ENCODE data around the gene SERPINA4.

The SERPINA4 gene

DNA sequence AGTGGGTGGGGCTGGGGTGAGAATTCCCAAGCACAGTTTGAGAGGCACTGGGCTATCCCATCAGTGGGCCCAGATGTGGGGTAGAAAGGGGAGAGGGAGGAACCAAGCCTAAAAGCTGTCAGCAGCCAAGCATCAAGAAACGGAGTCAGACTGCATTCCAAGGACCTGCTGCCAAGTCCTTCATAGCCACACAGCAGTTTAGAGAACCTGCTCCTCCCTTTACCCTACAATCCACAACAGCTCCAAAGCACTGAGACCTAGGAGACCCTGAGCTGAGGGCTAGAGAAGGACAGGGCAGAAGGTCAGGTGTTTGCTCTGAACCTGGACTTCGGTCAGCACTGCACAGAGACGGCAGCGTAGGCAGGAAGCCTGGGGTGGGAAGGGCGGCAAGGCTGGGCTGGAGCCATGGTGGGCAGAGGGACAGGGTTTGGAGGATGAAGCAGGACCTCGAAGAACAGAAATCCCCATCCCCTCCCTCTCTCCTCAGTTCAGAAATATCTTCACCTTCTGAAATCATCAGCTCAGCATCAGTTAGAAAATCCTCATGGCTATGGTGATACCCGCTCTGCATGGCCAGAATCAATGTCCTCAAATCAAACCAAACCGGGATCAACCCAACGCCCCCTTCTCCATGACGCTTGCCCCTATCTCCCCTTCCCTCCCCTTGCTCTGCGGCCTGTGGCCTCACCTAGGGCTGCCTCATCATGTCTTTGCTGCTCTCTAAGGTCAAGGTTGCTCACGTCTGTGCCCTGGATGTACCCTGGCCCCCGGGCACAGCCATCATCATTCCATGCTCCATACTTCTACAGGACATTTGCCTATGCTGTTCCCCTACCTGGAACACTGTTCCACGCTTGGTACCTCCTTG, 12.9 kb upstream of the SERPINA4 start:
- DNase-seq (ENCODE audit: low spot score) = no peak
- TF ChIP-seq, protein P1, sequence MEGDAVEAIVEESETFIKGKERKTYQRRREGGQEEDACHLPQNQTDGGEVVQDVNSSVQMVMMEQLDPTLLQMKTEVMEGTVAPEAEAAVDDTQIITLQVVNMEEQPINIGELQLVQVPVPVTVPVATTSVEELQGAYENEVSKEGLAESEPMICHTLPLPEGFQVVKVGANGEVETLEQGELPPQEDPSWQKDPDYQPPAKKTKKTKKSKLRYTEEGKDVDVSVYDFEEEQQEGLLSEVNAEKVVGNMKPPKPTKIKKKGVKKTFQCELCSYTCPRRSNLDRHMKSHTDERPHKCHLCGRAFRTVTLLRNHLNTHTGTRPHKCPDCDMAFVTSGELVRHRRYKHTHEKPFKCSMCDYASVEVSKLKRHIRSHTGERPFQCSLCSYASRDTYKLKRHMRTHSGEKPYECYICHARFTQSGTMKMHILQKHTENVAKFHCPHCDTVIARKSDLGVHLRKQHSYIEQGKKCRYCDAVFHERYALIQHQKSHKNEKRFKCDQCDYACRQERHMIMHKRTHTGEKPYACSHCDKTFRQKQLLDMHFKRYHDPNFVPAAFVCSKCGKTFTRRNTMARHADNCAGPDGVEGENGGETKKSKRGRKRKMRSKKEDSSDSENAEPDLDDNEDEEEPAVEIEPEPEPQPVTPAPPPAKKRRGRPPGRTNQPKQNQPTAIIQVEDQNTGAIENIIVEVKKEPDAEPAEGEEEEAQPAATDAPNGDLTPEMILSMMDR (IDR thresholded peaks at IDR 0.05) = no peak

DNA sequence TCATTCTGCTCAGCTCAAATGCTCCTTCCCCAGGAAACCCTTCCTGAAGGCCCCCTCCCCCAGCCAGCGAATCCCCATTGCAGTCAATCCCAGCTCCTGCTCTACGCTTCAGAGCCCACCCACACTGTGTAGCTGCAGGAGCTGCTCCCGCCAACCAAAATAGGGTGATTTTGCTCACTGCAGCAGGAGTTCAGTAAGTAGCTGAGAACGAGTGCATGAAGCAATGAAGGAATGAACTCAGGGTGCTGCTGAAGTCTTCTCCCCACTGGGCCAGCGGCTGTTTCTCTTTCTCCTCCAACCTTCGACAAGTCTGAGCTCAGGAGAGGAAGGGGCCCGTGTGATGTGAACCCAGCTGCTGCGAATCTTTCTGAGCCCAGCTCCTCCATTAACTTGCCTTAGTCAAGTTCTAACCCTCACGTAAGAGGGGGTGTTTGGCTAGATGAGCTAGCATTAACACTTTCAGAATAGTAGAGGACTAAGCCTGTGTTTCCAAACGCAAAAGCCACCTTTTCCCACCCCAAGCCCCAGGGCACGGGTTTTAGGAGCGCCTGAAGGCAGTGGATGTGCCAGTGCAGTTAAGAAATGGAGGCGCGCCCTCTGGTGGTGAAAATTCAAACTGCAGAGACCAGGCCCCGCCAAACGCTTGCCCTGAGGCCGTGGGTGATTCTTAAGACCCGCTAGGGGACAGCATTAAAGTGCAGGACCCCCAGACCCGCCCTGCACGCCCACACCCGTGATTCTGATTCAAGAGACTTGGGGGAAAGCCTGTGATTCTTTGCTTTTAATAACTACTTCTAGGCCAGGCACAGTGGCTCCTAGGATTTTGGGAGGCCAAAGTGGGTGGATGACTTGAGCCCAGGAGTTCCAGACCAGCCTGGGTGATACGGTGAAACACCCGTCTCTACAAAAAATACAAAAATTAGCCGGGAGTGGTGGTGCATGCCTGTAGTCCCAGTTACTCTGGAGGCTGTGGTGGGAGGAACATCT, 11.9 kb upstream of the SERPINA4 start:
- H3K4me3 ChIP-seq = no peak overlapping the region
- no peak for DNase-seq (ENCODE audit: low spot score)
- no peak overlapping the region for H3K27ac ChIP-seq
- TF ChIP-seq, protein P1 (IDR thresholded peaks at IDR 0.05) = peak; percentile 76

More for the DNA sequence above, 12.9 kb upstream of the SERPINA4 start:
- Histone ChIP-seq H3K27ac (no peak overlapping the region), H3K4me3 (no peak overlapping the region)

DNA sequence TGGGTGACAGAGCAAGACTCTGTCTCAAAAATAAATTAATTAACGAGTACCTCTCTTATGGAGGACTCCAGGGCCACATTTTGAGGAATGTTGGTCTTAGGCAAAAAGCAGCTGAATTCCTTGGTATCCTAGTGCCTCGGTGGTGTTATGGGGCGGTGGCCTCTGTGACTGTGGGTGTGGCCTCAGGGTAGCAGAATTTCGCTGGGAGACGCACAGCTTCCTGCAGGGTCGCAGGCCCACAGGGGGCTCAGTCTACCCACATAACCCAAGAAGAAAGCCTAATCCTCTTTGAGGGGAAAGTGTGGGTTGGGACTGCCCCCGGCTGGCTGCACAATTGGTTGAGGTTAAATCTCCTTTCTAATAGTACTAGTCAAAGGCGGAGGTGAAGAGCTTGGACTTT, 11.2 kb upstream of the SERPINA4 start:
- no peak overlapping the region for H3K27ac ChIP-seq
- no peak overlapping the region for H3K4me3 ChIP-seq
- DNase-seq (ENCODE audit: low spot score) = no peak

DNA sequence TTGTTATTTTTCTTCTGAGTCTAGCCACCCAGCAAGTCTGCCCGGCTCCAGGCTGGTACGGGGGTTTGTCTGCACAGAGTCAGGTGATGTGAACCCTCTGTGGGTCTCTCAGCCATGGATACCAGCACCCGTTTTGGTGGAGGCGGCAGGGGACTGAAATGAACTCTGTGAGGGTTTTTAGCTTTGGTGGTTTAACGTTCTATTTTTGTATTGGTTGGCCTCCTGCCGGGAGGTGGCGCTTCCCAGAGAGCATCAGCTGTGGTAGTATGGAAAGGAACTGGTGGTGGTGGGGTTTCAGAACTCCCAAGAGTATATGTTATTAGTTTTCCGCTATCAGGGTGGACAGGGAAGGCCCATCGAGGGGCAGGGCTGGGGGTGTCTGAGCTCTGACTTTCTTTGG, 5.3 kb upstream of the SERPINA4 start:
- TF ChIP-seq, protein P1 (IDR thresholded peaks at IDR 0.05) = no peak
- no peak overlapping the region for H3K4me3 ChIP-seq
- DNase-seq (ENCODE audit: low spot score) = no peak
- no peak overlapping the region for H3K27ac ChIP-seq

More for the DNA sequence above, 11.2 kb upstream of the SERPINA4 start:
- TF ChIP-seq, protein P1 (IDR thresholded peaks at IDR 0.05) = no peak

DNA sequence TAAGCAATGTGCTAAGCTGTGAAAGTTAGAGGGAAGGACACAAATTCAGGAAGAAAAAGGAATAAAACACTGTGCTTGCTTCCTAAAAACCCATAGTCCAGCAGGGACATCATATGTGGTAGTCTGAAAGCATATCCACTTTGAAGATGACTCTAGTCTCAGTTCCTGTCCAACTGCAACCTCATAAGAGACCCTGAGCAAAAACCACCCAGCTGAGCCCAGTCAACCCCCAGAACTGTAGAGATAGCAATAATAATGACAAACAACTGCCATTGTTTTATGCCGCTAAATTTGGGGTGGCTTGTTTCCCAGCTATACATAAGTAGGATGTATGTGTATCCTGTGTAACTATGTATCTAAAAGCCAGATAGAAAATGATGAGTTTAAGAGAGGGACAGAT, 3.9 kb upstream of the SERPINA4 start:
- H3K27ac ChIP-seq = no peak overlapping the region
- no peak overlapping the region for H3K4me3 ChIP-seq
- TF ChIP-seq, protein P1 (IDR thresholded peaks at IDR 0.05) = no peak
- no peak for DNase-seq (ENCODE audit: low spot score)

DNA sequence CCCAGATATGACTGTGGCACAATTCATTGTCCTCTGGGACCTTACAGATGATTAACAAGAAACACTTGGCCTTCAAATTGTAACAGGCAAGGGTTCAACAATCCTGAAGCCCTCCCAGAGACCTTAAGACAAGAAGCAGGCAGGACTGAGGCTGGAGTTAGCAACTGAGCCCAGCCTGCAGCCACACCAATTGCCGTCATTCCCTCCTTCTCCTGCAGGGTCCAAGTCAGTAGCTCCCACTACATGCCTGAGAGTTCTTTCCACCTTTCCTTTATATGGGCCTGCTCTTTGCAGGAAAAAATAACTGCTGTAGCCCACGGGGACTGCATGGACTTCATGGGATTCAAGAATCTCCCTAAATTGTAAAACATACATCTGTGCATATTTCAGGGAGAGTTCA, 2.4 kb upstream of the SERPINA4 start:
- TF ChIP-seq, protein P1 (IDR thresholded peaks at IDR 0.05) = no peak
- Histone ChIP-seq H3K27ac (no peak overlapping the region), H3K4me3 (no peak overlapping the region)
- DNase-seq (ENCODE audit: low spot score) = no peak
